ENCODE results near the gene ROBO4. TPM values are rescaled to one million over a fixed set of nuclear protein-coding genes. Genes with fewer than 3 reads are reported as not detected.

The ROBO4 gene
- total and polyA plus RNA-seq, 7 donors, result 5.4 to 17.5 (median 14.9) TPM

- Histone ChIP-seq H3K4me3 (peak overlapping the region; percentile 50), H3K9me3 (no peaks in the 10 kb centered on the region), H3K4me1 (peaks cover 26% of the 10 kb centered on the region), H3K36me3 (ENCODE audit: insufficient read depth in 1 of 2, low read depth in 1 of 2) (no peaks in the 10 kb centered on the region), H3K27me3 (ENCODE audit: insufficient read depth in 3 of 3, low read length in 2 of 3) (peaks cover 3 to 97% (median 40%) of the 10 kb centered on the region in 3 donors), H3K27ac (no peak overlapping the region)
- 5 to 6% (median 6%) methylated on average over 9 of the region's 9 CpGs for WGBS, 3 donors
- no peak for TF ChIP-seq CTCF (IDR thresholded peaks at IDR 0.05)
- no peak for ATAC-seq
- intact Hi-C loops (cut with DNase I), result loop anchor here in 1 of 2 donors (1.0 kb wide), 1 partner anchor 26 kb away; no protein-coding TSS in a partner anchor
- DNase-seq, result no peak
Observed at GRCh38 chr11:124864892-124865180, 32.8 kb downstream of the ROBO4 start.

GRCh38 chr11:124864176-124864891 lies 33.3 kb downstream of the ROBO4 start:
- Histone ChIP-seq H3K4me1 (peaks cover 26% of the 10 kb centered on the region), H3K36me3 (ENCODE audit: insufficient read depth in 1 of 2, low read depth in 1 of 2) (no peaks in the 10 kb centered on the region), H3K27ac (no peak overlapping the region), H3K27me3 (ENCODE audit: insufficient read depth in 3 of 3, low read length in 2 of 3) (peaks cover 3 to 92% (median 36%) of the 10 kb centered on the region in 3 donors), H3K4me3 (no peak overlapping the region), H3K9me3 (no peaks in the 10 kb centered on the region)
- intact Hi-C loops (cut with DNase I), result no loop called here
- WGBS, 3 donors, result 18 to 22% (median 21%) methylated on average over 18 of the region's 18 CpGs
- no peak for ATAC-seq
- no peak for DNase-seq
- no peak for TF ChIP-seq CTCF (IDR thresholded peaks at IDR 0.05)

- no peak overlapping the region for H3K4me3 ChIP-seq
- peaks cover 25% of the 10 kb centered on the region for H3K4me1 ChIP-seq
Observed at GRCh38 chr11:124863826-124864165, 33.9 kb downstream of the ROBO4 start.

GRCh38 chr11:124863137-124863825 lies 34.4 kb downstream of the ROBO4 start:
- no peak for TF ChIP-seq CTCF (IDR thresholded peaks at IDR 0.05)
- Histone ChIP-seq H3K4me3 (peak overlapping the region; percentile 54), H3K27me3 (ENCODE audit: insufficient read depth in 3 of 3, low read length in 2 of 3) (peaks cover 3 to 81% (median 30%) of the 10 kb centered on the region in 3 donors), H3K36me3 (ENCODE audit: insufficient read depth in 1 of 2, low read depth in 1 of 2) (no peaks in the 10 kb centered on the region), H3K9me3 (no peaks in the 10 kb centered on the region), H3K4me1 (peaks cover 23% of the 10 kb centered on the region), H3K27ac (no peak overlapping the region)
- DNase-seq, result no peak
- 5 to 7% (median 5%) methylated on average over 30 to 31 of the region's 31 CpGs for WGBS, 3 donors
- intact Hi-C loops (cut with DNase I), result no loop called here
- peak in 3 of 4 donors; percentile 52 to 65 (median 63) for ATAC-seq

More at GRCh38 chr11:124863826-124864165, 33.9 kb downstream of the ROBO4 start:
- intact Hi-C loops (cut with DNase I), result no loop called here
- no peak for ATAC-seq
- WGBS, 3 donors, result 6 to 11% (median 10%) methylated on average over 9 of the region's 9 CpGs
- H3K27me3 ChIP-seq (ENCODE audit: insufficient read depth in 3 of 3, low read length in 2 of 3), result peaks cover 3 to 86% (median 32%) of the 10 kb centered on the region in 3 donors
- TF ChIP-seq CTCF (IDR thresholded peaks at IDR 0.05), result no peak
- no peak overlapping the region for H3K27ac ChIP-seq
- no peak for DNase-seq
- H3K9me3 ChIP-seq, result no peaks in the 10 kb centered on the region
- H3K36me3 ChIP-seq (ENCODE audit: insufficient read depth in 1 of 2, low read depth in 1 of 2), result no peaks in the 10 kb centered on the region

Measured in psoas muscle (tissue), 8 donors.